Tibial artery (tissue), 4 donors: ENCODE results near the gene IFT122.

Source experiments
- DNase-seq, 2 donors: peaks; one replicate each; pipeline ENCODE4 v3.0.0-alpha.2; 2019
- H3K27ac ChIP-seq, 2 donors: fragments of 200-600 bp; sonication (generic) in 1 of 2; 1 replicate in 1 of 2; 2 replicates in 1 of 2; pipeline ENCODE4 v1.5.1; 2018 to 2019; ENCODE audit warnings: mild to moderate bottlenecking in 1 of 2
- H3K27me3 ChIP-seq, 2 donors: fragments of 200-600 bp; sonication (generic) in 1 of 2; one replicate each; pipeline versions ENCODE4 v1.5.1 to v1.6.0; 2016 to 2019
- H3K36me3 ChIP-seq, 3 donors: fragments of 200-600 bp; sonication (generic) in 2 of 3; one replicate each; pipeline ENCODE4 v1.5.1; 2016 to 2019; ENCODE audit warnings: mild to moderate bottlenecking in 2 of 3
- H3K4me1 ChIP-seq, 4 donors: fragments of 200-600 bp; sonication (generic) in 2 of 4; 1 replicate in 3 of 4; 2 replicates in 1 of 4; pipeline ENCODE4 v1.5.1; 2016 to 2019
- H3K4me3 ChIP-seq, 2 donors: fragments of 200-600 bp; sonication (generic) in 1 of 2; 1 replicate in 1 of 2; 2 replicates in 1 of 2; pipeline ENCODE4 v1.5.1; 2018 to 2019; ENCODE audit warnings: mild to moderate bottlenecking in 2 of 2
- H3K9me3 ChIP-seq, 3 donors: fragments of 200-600 bp; sonication (generic) in 1 of 3; one replicate each; pipeline ENCODE4 v1.5.1; 2016 to 2019
- intact Hi-C: fragments of 100-400 bp; cut with DNase I; formaldehyde crosslinking; loops from one replicate; pipeline ENCODE4 v1.15.0; 2023; ENCODE audit warnings: low total_unique reads
- TF ChIP-seq, protein P1 (sequence below), 2 experiments: fragments of 200-600 bp in 1 of 2; fragments of 450-650 bp in 1 of 2; IDR thresholded peaks; one replicate each; pipeline ENCODE4 v1.5.1; 2017 to 2019; ENCODE audit warnings: antibody characterized with exemption in 2 of 2, mild to moderate bottlenecking in 1 of 2, moderate library complexity in 1 of 2

The IFT122 gene

DNA sequence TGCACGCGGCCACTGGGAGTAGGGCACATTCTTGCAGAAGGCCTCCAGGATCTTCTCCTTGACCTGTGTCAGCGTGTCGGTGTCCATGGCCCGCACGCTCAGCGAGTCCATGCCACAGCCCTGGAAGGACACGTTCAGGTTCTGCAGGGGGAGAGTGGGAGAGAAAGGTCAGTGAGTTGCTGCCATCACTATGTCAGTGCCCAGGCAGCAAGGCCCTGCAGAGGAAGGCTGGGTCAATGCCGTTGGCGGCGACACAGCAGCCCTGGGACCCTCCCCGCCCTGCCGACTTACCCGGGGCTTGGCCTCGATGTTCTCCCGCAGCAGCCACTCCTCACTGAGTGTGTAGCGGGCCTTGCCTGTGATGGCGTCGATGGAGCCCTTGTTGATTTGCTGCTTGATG is 122.8 kb downstream of the IFT122 start:
- Histone ChIP-seq H3K27ac (peak overlapping the region; percentile 86 to 90), H3K4me3 (no peak overlapping the region), H3K36me3 (peaks cover 23 to 78% (median 54%) of the 10 kb centered on the region in 3 donors), H3K4me1 (peaks cover 9 to 71% (median 59%) of the 10 kb centered on the region in 4 donors), H3K27me3 (no peaks in the 10 kb centered on the region), H3K9me3 (no peaks in the 10 kb centered on the region)
- TF ChIP-seq, protein P1, sequence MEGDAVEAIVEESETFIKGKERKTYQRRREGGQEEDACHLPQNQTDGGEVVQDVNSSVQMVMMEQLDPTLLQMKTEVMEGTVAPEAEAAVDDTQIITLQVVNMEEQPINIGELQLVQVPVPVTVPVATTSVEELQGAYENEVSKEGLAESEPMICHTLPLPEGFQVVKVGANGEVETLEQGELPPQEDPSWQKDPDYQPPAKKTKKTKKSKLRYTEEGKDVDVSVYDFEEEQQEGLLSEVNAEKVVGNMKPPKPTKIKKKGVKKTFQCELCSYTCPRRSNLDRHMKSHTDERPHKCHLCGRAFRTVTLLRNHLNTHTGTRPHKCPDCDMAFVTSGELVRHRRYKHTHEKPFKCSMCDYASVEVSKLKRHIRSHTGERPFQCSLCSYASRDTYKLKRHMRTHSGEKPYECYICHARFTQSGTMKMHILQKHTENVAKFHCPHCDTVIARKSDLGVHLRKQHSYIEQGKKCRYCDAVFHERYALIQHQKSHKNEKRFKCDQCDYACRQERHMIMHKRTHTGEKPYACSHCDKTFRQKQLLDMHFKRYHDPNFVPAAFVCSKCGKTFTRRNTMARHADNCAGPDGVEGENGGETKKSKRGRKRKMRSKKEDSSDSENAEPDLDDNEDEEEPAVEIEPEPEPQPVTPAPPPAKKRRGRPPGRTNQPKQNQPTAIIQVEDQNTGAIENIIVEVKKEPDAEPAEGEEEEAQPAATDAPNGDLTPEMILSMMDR (IDR thresholded peaks at IDR 0.05) = no peak
- DNase-seq = no peak
- intact Hi-C loops = no loop called here

DNA sequence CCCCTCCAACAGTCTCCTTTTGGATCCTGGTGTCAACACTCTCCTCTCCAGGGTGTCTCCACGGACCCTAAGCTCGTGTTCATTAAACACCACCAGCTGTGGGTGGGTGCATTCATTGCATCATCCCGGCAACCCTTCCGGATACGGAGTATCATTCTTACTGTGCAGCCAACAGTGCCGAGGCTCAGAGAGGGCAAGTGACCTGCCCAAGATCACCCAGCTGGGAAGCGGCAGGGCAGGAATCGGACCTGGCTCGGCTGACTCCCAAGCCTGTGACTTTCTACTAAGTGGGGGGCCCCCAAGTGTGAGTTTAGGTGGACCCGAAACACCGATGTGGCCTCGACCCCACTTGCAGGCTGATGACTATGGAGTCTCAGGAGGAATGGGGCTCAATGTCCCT is 123.3 kb downstream of the IFT122 start:
- no peaks in the 10 kb centered on the region for H3K9me3 ChIP-seq
- peaks cover 9 to 66% (median 53%) of the 10 kb centered on the region in 4 donors for H3K4me1 ChIP-seq
- H3K27ac ChIP-seq = peak overlapping the region; percentile 71 to 90
- H3K27me3 ChIP-seq = no peaks in the 10 kb centered on the region
- TF ChIP-seq, protein P1 (IDR thresholded peaks at IDR 0.05) = no peak
- intact Hi-C loops = no loop called here
- no peak overlapping the region for H3K4me3 ChIP-seq
- DNase-seq = no peak
- peaks cover 29 to 76% (median 57%) of the 10 kb centered on the region in 3 donors for H3K36me3 ChIP-seq

DNA sequence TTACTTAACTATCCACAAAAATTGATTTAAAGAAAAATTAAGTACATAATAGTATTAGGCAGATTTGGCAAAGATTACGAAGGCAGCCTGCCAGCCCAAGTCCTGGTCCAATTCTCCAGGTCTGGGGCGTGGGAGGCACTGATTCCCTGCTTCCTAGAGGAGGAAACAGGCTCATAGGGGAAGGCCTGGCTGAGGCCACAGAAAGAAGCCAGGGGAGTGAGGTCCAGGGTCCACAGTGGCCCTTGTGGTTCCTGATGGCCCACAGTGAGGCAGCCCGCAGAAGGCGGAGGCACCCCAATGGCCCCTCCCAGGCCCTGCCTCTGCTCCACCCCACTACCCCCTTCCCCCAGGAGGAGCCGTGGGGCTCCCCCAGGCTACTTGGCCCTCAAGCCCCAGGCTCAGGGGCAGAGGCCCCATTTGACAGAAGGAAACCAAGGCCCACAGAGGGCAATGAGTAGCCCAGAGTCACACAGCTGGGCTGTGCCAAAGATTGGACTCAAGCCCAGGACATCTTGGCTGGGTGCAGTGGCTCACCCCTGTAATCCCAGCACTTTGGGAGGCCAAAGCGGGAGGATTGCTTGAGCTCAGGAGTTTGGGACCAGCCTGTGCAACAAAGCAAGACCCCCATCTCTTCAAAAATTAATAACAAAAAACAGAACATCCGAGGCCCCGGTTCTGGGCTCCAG is 124.0 kb downstream of the IFT122 start:
- no peak overlapping the region for H3K4me3 ChIP-seq
- no peak for DNase-seq
- H3K36me3 ChIP-seq = peaks cover 32 to 72% (median 62%) of the 10 kb centered on the region in 3 donors
- intact Hi-C loops = no loop called here
- no peaks in the 10 kb centered on the region for H3K9me3 ChIP-seq
- H3K27me3 ChIP-seq = no peaks in the 10 kb centered on the region
- peak overlapping the region; percentile 71 to 90 for H3K27ac ChIP-seq
- TF ChIP-seq, protein P1 (IDR thresholded peaks at IDR 0.05) = no peak
- H3K4me1 ChIP-seq = peaks cover 9 to 59% (median 47%) of the 10 kb centered on the region in 4 donors

DNA sequence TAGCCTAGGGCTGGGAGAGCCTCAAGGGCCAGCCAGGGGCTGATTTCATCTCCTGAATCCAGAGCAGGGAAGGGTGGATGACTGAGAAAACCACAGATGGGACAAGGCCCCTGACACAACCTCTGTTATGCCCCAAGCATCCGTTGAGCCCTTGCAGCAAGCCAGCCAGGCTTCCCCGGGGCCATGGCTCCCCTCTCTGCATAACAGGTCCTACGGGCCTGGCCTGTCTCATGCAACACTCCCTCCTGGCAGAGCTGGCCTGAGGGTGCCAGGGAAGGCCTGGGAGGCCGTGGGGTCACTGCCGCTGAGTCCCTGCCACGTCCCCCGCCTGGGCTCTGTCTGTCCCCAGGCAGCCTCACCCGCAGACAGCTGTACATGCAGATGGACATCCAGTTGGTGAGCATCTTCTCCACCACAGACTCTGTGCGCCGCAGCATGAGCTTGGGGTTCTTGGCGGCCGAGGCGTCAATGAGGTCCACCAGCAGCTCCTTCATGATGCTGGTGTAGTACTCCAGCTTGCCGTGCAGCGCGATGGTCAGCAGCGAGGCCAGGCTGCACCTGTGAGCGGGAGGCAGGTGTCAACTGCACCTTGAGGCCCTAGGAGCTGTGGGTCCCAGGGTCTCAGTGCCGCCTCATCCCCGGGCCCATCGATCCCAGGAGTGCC is 125.1 kb downstream of the IFT122 start:
- Histone ChIP-seq H3K27ac (peak overlapping the region; percentile 71 to 90), H3K9me3 (no peaks in the 10 kb centered on the region), H3K36me3 (peaks cover 42 to 75% (median 70%) of the 10 kb centered on the region in 3 donors), H3K4me3 (no peak overlapping the region), H3K4me1 (peaks cover 8 to 48% (median 35%) of the 10 kb centered on the region in 4 donors), H3K27me3 (no peaks in the 10 kb centered on the region)
- TF ChIP-seq, protein P1 (IDR thresholded peaks at IDR 0.05) = no peak
- no peak for DNase-seq
- intact Hi-C loops = no loop called here

DNA sequence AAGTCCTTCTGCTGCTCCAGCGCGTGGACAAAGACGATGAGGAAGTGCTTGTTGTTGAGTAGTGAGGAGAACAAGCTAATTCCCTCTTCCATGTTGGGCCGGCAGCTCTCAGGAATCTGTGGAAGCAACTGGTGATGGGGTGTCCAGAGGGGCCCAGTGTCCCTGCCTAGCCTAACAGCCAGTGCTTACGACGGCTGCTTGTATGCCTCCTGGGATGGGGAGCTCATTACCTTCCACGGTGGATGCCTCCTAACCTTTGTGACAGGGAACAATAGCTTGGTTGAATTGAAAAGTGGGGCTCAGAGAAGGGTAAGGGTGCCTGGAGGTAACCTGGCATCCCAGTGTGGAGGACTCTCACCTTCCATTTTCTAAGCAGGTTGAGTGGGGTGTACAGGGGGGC is 125.9 kb downstream of the IFT122 start:
- DNase-seq = no peak
- Histone ChIP-seq H3K9me3 (no peaks in the 10 kb centered on the region), H3K27ac (peak overlapping the region; percentile 10 to 33), H3K27me3 (no peaks in the 10 kb centered on the region), H3K4me3 (no peak overlapping the region), H3K36me3 (peaks cover 49 to 83% (median 78%) of the 10 kb centered on the region in 3 donors), H3K4me1 (peaks cover 5 to 40% (median 28%) of the 10 kb centered on the region in 4 donors)
- TF ChIP-seq, protein P1 (IDR thresholded peaks at IDR 0.05) = no peak
- intact Hi-C loops = no loop called here
